Measurements from ENCODE around the gene EMSY.

DNA sequence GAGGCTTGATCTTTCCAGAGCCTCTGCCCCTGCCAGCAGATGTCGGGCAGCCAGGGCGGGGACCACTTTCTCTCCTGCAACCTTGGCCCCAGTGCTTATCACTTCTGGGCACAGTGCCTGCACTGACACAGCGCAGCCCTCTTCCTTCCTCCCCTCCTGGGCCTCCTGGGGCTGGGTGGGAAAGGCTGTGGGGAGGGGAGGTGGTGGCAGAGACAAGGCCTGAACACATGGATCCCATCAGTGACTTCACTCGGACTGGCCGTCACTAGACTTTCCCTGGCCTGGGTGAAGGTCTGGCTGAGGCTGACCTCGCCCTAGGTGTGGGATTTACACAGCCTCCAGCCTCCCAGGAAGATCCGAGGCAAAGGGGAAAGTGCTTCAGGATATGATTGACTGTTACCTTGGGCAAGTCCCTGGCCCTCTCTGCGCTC is 157.6 kb downstream of the EMSY start:
- TF ChIP-seq EP300 (IDR thresholded peaks at IDR 0.05; ENCODE audit: borderline replicate concordance in 1 of 2, low read depth in 1 of 2, low read length in 1 of 2) (peak; percentile 37 to 70; a peak in 3 of 4 replicates), ELF1 (IDR thresholded peaks at IDR 0.05) (no peak), ZBTB33 (IDR thresholded peaks at IDR 0.05; ENCODE audit: borderline replicate concordance, low read depth) (no peak), CTCF (IDR thresholded peaks at IDR 0.05) (no peak), POLR2AphosphoS5 (IDR thresholded peaks at IDR 0.05; ENCODE audit: low read depth, low read length) (peak; percentile 40; the same call in 1 of the 2 replicates), JUND (IDR thresholded peaks at IDR 0.05) (no peak), FOXM1 (IDR thresholded peaks at IDR 0.05; ENCODE audit: low read depth) (no peak)

Data from SK-N-SH (cell line).